GM18498 (cell line): ENCODE measurements around the gene TNFSF8.

Experiments used
- ATAC-seq: cut with Tn5 transposase; IDR thresholded peaks from one replicate; pipeline ENCODE4 v1.9.1; 2021; ENCODE audit warnings: mild to moderate bottlenecking, moderate library complexity; ENCODE audit not compliant: unreplicated experiment

Gene TNFSF8

GRCh38 chr9:114937516-114937915, 7.1 kb upstream of the TNFSF8 start:
- ATAC-seq, result no peak

- no peak for ATAC-seq
Observed at GRCh38 chr9:114936581-114936980, 6.2 kb upstream of the TNFSF8 start.

GRCh38 chr9:114935119-114935518, 4.7 kb upstream of the TNFSF8 start:
- ATAC-seq, result no peak

- no peak for ATAC-seq
Observed at GRCh38 chr9:114932502-114932901, 2.1 kb upstream of the TNFSF8 start.

GRCh38 chr9:114931407-114931806, 1.0 kb upstream of the TNFSF8 start:
- ATAC-seq, result no peak

- ATAC-seq, result no peak
Observed at GRCh38 chr9:114929201-114929600, 1.2 kb downstream of the TNFSF8 start.

- ATAC-seq, result no peak
Observed at GRCh38 chr9:114928671-114929070, 1.7 kb downstream of the TNFSF8 start.

- ATAC-seq, result no peak
Observed at GRCh38 chr9:114928136-114928535, 2.3 kb downstream of the TNFSF8 start.

- no peak for ATAC-seq
Observed at GRCh38 chr9:114925672-114926071, 4.7 kb downstream of the TNFSF8 start.

- ATAC-seq, result peak; percentile 50
Observed at GRCh38 chr9:114925039-114925438, 5.4 kb downstream of the TNFSF8 start.

- no peak for ATAC-seq
Observed at GRCh38 chr9:114924327-114924726, 6.1 kb downstream of the TNFSF8 start.

GRCh38 chr9:114923918-114924317, 6.5 kb downstream of the TNFSF8 start:
- ATAC-seq, result no peak

GRCh38 chr9:114921171-114921570, 9.2 kb downstream of the TNFSF8 start:
- no peak for ATAC-seq

- ATAC-seq, result no peak
Observed at GRCh38 chr9:114919611-114920010, 10.8 kb downstream of the TNFSF8 start.

GRCh38 chr9:114916481-114916880, 13.9 kb downstream of the TNFSF8 start:
- ATAC-seq, result no peak

GRCh38 chr9:114914139-114914538, 16.3 kb downstream of the TNFSF8 start:
- no peak for ATAC-seq

GRCh38 chr9:114913656-114914055, 16.7 kb downstream of the TNFSF8 start:
- ATAC-seq, result no peak

GRCh38 chr9:114913217-114913616, 17.2 kb downstream of the TNFSF8 start:
- no peak for ATAC-seq

GRCh38 chr9:114911167-114911821, 19.1 kb downstream of the TNFSF8 start:
- no peak for ATAC-seq

GRCh38 chr9:114910541-114910940, 19.9 kb downstream of the TNFSF8 start:
- ATAC-seq, result no peak

- no peak for ATAC-seq
Observed at GRCh38 chr9:114909661-114910060, 20.7 kb downstream of the TNFSF8 start.

- peak; percentile 20 for ATAC-seq
Observed at GRCh38 chr9:114908805-114909448, 21.5 kb downstream of the TNFSF8 start.
